SH-SY5Y (cell line): ENCODE data around the gene ADAM15.

ENCODE experiments used
- GATA2 ChIP-seq: IDR thresholded peaks from 2 replicates; pipeline ENCODE4 v1.6.1; 2011; ENCODE audit warnings: mild to moderate bottlenecking, low read depth, low read length
- GATA3 ChIP-seq: IDR thresholded peaks from 2 replicates; pipeline ENCODE4 v1.6.1; 2011; ENCODE audit warnings: low read depth, mild to moderate bottlenecking, low read length, moderate library complexity

GRCh38 chr1:155110381-155110780 lies 59.3 kb downstream of the ADAM15 start:
- no peak for TF ChIP-seq GATA3
- TF ChIP-seq GATA2: no peak
